SK-N-SH (cell line): Measurements from ENCODE around the gene MRPL51.
"Not testable (repeated sequence)": the region's sequence is repeated elsewhere in the genome, so short reads cannot be mapped to it uniquely, and the experiment has no call there.

ENCODE experiments used
- POLR2AphosphoS5 ChIP-seq: IDR thresholded peaks from 2 replicates; pipeline ENCODE4 v1.6.1; 2012; ENCODE audit warnings: low read depth, low read length
- TAF1 ChIP-seq: IDR thresholded peaks from 2 replicates; pipeline ENCODE4 v1.6.1; 2012; ENCODE audit warnings: low read depth, mild to moderate bottlenecking, low read length, moderate library complexity, borderline replicate concordance

- not testable (repeated sequence) for TF ChIP-seq POLR2AphosphoS5, TAF1
These were observed 2.4 kb downstream of the MRPL51 start for GRCh38 chr12:6490673-6491072.
